ENCODE measurements around the gene AOC2.
"Not testable (repeated sequence)": the region's sequence is repeated elsewhere in the genome, so short reads cannot be mapped to it uniquely, and the experiment has no call there.

Gene AOC2

GRCh38 chr17:42883802-42884558 lies 39.6 kb downstream of the AOC2 start:
- H3K27ac ChIP-seq: no peak overlapping the region
- TF ChIP-seq ZFX (IDR thresholded peaks at IDR 0.05; ENCODE audit: borderline replicate concordance) (no peak), CTCF (IDR thresholded peaks at IDR 0.05) (no peak)

- not testable (repeated sequence) for H3K27ac ChIP-seq
These were observed 41.4 kb downstream of the AOC2 start for GRCh38 chr17:42885806-42886205.

GRCh38 chr17:42886283-42887176 lies 42.1 kb downstream of the AOC2 start:
- H3K27ac ChIP-seq: no peak overlapping the region
- no peak for TF ChIP-seq ZFX (IDR thresholded peaks at IDR 0.05; ENCODE audit: borderline replicate concordance)
- no peak for TF ChIP-seq CTCF (IDR thresholded peaks at IDR 0.05)

- no peak for TF ChIP-seq ZFX (IDR thresholded peaks at IDR 0.05; ENCODE audit: borderline replicate concordance)
- no peak for TF ChIP-seq CTCF (IDR thresholded peaks at IDR 0.05)
- no peak overlapping the region for H3K27ac ChIP-seq
These were observed 45.4 kb downstream of the AOC2 start for GRCh38 chr17:42889809-42890208.

- TF ChIP-seq ZFX (IDR thresholded peaks at IDR 0.05; ENCODE audit: borderline replicate concordance): no peak
- no peak for TF ChIP-seq CTCF (IDR thresholded peaks at IDR 0.05)
- H3K27ac ChIP-seq: no peak overlapping the region
These were observed 47.3 kb downstream of the AOC2 start for GRCh38 chr17:42891539-42892152.

GRCh38 chr17:42893359-42893758 lies 49.0 kb downstream of the AOC2 start:
- TF ChIP-seq CTCF (IDR thresholded peaks at IDR 0.05) (no peak), ZFX (IDR thresholded peaks at IDR 0.05; ENCODE audit: borderline replicate concordance) (no peak)
- no peak overlapping the region for H3K27ac ChIP-seq

GRCh38 chr17:42894283-42895184 lies 50.2 kb downstream of the AOC2 start:
- H3K27ac ChIP-seq: no peak overlapping the region
- TF ChIP-seq CTCF (IDR thresholded peaks at IDR 0.05) (no peak), ZFX (IDR thresholded peaks at IDR 0.05; ENCODE audit: borderline replicate concordance) (no peak)
